Calu3 (cell line): ENCODE data around the gene KIAA0930. TPM values are rescaled to one million over a fixed set of nuclear protein-coding genes. Genes with fewer than 3 reads are reported as not detected.
A peak's percentile ranks its signal among the peaks of the same experiment; 100 is the strongest.

Experiments
- BruUV-seq: library from RNA; stranded (reverse); fragments of 400-500 nt; replicated peaks from 2 replicates; lab custom pipeline; 2021; lab: Mats Ljungman, UMichigan
- CTCF ChIA-PET: fragments of 300-600 bp; sonication (Branson Sonifier 250); formaldehyde crosslinking; loops from one replicate; lab custom pipeline; 2022; ENCODE audit warnings: antibody characterized with exemption; lab: Charles Lee
- DNase-seq: peaks from one replicate; pipeline ENCODE4 v3.0.0; 2022
- H3K27ac Mint-ChIP-seq: one replicate; pipeline ENCODE4 v1.8.0; 2022; ENCODE audit warnings: mixed read lengths; ENCODE audit not compliant: unreplicated experiment
- H3K27me3 Mint-ChIP-seq: one replicate; pipeline ENCODE4 v1.8.0; 2022; ENCODE audit warnings: mixed read lengths; ENCODE audit not compliant: unreplicated experiment
- H3K36me3 Mint-ChIP-seq: one replicate; pipeline ENCODE4 v1.8.0; 2022; ENCODE audit warnings: mild to moderate bottlenecking, moderate library complexity, mixed read lengths; ENCODE audit not compliant: insufficient read depth, unreplicated experiment
- H3K4me1 Mint-ChIP-seq: one replicate; pipeline ENCODE4 v1.8.0; 2022; ENCODE audit warnings: mild to moderate bottlenecking, low read depth, mixed read lengths; ENCODE audit not compliant: unreplicated experiment
- H3K4me3 Mint-ChIP-seq: one replicate; pipeline ENCODE4 v1.8.0; 2022; ENCODE audit warnings: mild to moderate bottlenecking, low read depth, moderate library complexity, mixed read lengths; ENCODE audit not compliant: unreplicated experiment
- H3K9me3 Mint-ChIP-seq: one replicate; pipeline ENCODE4 v1.8.0; 2022; ENCODE audit warnings: low read depth, mixed read lengths; ENCODE audit not compliant: unreplicated experiment
- intact Hi-C: fragments of 100-400 bp; cut with micrococcal nuclease; formaldehyde crosslinking; loops from one replicate; pipeline ENCODE4 v1.10.0; 2022; ENCODE audit not compliant: unreplicated experiment
- total RNA-seq: library from RNA; stranded (reverse); gene quantifications from 2 replicates; pipeline ENCODE4 v1.2.3, GENCODE V29; 2022
- TF ChIP-seq, protein P1 (sequence below): fragments of 200-600 bp; IDR thresholded peaks from one replicate; pipeline ENCODE4 v1.8.0; 2022; ENCODE audit warnings: antibody characterized with exemption; ENCODE audit not compliant: unreplicated experiment

The KIAA0930 gene
- total RNA-seq, 1 experiment from 2014 or later = 56.8 TPM

DNA sequence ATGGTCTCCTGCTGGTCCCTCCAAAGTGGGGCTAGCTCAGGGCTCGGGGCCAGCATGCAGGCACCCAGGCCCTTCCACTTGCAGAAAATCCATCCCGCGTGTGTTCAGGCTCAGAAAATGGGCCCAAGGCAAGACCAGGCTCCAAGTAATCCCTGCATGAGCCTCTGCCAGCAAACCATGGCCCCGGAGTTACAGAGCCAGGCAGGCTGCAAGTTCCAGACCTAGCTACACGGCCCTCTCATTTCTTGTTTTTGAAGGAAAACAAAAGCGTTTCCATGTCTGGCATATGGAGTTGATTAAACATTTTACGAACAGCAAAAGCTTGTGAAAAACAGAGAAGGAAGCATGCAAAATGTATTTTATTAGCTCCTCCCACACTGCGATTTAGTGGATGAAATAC lies 29.7 kb downstream of the KIAA0930 start:
- no peak for DNase-seq
- H3K4me1 Mint-ChIP-seq = no peaks in the 10 kb centered on the region
- CTCF ChIA-PET = no interaction called here
- H3K36me3 Mint-ChIP-seq = peaks cover 20% of the 10 kb centered on the region
- BruUV-seq = no TSS peak
- TF ChIP-seq, protein P1, sequence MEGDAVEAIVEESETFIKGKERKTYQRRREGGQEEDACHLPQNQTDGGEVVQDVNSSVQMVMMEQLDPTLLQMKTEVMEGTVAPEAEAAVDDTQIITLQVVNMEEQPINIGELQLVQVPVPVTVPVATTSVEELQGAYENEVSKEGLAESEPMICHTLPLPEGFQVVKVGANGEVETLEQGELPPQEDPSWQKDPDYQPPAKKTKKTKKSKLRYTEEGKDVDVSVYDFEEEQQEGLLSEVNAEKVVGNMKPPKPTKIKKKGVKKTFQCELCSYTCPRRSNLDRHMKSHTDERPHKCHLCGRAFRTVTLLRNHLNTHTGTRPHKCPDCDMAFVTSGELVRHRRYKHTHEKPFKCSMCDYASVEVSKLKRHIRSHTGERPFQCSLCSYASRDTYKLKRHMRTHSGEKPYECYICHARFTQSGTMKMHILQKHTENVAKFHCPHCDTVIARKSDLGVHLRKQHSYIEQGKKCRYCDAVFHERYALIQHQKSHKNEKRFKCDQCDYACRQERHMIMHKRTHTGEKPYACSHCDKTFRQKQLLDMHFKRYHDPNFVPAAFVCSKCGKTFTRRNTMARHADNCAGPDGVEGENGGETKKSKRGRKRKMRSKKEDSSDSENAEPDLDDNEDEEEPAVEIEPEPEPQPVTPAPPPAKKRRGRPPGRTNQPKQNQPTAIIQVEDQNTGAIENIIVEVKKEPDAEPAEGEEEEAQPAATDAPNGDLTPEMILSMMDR = no peak
- no peaks in the 10 kb centered on the region for H3K27me3 Mint-ChIP-seq
- intact Hi-C loops = no loop called here
- H3K9me3 Mint-ChIP-seq = no peaks in the 10 kb centered on the region
- no peak overlapping the region for H3K4me3 Mint-ChIP-seq
- no peak overlapping the region for H3K27ac Mint-ChIP-seq

DNA sequence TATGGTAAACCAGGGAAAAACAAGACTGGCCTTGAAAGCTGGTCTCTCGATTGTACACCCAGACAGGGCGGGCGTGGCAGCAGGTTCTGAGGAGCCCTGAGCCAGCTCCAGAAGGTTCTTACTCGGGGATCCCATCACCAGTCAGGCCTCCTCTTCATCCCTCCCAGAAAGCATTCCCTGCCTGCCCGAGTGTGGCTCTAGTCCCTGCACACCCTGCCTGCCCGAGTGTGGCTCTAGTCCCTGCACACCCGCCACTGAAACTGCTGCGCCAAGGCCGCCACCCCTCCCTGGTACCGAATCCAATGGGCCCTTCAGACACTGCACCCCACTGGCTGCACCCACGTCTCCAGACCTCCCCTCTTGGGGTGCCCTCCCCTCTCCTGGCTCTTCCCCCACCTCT lies 30.1 kb downstream of the KIAA0930 start:
- Mint-ChIP-seq H3K4me3 (no peak overlapping the region), H3K9me3 (no peaks in the 10 kb centered on the region), H3K4me1 (no peaks in the 10 kb centered on the region), H3K27ac (no peak overlapping the region), H3K36me3 (peaks cover 23% of the 10 kb centered on the region), H3K27me3 (no peaks in the 10 kb centered on the region)
- no TSS peak for BruUV-seq
- no peak for DNase-seq
- intact Hi-C loops = no loop called here
- TF ChIP-seq, protein P1 = no peak
- CTCF ChIA-PET = no interaction called here

DNA sequence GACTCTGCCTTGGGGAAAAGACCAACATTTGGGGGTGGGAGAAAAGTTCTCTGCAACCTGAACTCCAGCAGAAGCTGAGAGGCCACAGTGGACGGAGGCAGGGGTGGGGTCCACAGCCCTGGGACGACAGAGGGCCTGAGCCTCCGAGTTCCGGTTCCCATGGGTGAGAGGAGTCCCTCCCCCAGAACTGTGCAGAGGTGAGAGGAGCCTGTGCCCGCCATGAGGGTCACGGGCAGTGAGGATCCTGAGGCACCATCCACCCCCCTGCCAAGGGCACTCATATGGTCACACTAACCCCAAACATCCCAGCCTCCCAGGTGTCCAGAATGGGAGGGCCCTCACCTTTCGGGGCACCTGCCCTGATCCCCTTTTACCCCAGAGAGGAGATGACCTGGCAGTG lies 30.5 kb downstream of the KIAA0930 start:
- no peak for DNase-seq
- TF ChIP-seq, protein P1 = no peak
- Mint-ChIP-seq H3K36me3 (peaks cover 25% of the 10 kb centered on the region), H3K9me3 (no peaks in the 10 kb centered on the region), H3K4me3 (no peak overlapping the region), H3K4me1 (no peaks in the 10 kb centered on the region), H3K27me3 (no peaks in the 10 kb centered on the region), H3K27ac (peak overlapping the region; percentile 8)
- CTCF ChIA-PET = interaction anchor here (1.4 kb wide), 1 partner anchor 54 kb away, joined by 4 read pairs; no protein-coding TSS in a partner anchor
- no TSS peak for BruUV-seq
- intact Hi-C loops = no loop called here

DNA sequence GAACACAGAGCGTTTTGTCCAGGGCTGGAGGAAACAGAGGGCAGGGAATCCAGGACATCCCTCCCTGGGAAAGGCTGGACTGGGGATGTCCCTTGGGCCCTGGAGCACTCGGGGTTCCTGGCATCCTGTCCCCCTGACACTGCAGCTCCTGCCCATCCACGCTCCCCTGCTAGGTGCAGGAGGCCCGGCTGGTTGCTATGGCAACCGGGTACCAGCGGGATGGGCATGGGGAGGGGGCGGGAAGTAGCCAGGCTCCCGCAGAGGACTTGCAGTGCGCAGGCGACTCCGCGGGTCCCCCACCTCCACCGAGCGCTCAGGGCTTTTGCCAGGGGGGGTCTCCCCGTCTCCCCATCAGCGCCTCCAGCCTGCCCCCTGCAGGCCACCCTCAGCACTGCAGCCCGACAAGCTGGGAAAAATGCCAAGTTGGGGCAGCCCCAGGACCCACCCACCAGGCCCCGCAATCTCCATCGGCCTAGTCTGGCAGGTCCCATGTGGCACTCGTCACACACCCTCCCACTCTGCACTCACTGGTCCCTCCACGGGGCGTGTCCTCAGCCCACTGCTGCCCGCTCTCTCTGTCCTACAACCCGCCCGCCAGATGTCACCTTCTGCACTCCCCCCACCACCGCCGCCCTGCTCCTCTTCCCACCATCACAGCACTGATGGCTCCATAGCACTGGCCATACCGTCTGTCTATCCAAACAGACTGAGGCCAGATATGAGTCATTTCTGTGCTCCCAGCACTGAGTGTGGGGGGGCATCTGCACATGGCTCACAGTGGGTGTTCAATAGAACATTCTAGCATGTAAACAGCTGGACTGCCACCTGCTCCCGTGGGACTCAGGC lies 31.5 kb downstream of the KIAA0930 start:
- peak; percentile 29 for DNase-seq

More for the DNA sequence above, 31.5 kb downstream of the KIAA0930 start:
- CTCF ChIA-PET = interaction anchor here (0.6 to 2.0 kb wide), 5 partner anchors 11 to 86 kb away, joined by 3 to 6 read pairs (median 4); no protein-coding TSS in a partner anchor
- Mint-ChIP-seq H3K4me1 (no peaks in the 10 kb centered on the region), H3K27me3 (no peaks in the 10 kb centered on the region), H3K36me3 (peaks cover 30% of the 10 kb centered on the region), H3K4me3 (no peak overlapping the region), H3K27ac (peak overlapping the region; percentile 8), H3K9me3 (no peaks in the 10 kb centered on the region)
- no TSS peak for BruUV-seq
- intact Hi-C loops = no loop called here
- TF ChIP-seq, protein P1 = peak; percentile 91
